Neural cell (in vitro differentiated cells): ENCODE results near the gene FLRT2.

ENCODE experiments used
- EP300 ChIP-seq: fragments of 450-650 bp; conservative IDR thresholded peaks from 2 replicates; pipeline ENCODE4 v1.6.1; 2014; ENCODE audit warnings: antibody characterized with exemption, mild to moderate bottlenecking, moderate library complexity; ENCODE audit not compliant: poor library complexity, severe bottlenecking
- POLR2AphosphoS5 ChIP-seq: IDR thresholded peaks from 2 replicates; pipeline ENCODE4 v1.6.1; 2012
- TF ChIP-seq, protein P1 (sequence below): IDR thresholded peaks from 2 replicates; pipeline ENCODE4 v1.6.1; 2012; ENCODE audit warnings: borderline replicate concordance
- TF ChIP-seq, protein P2 (sequence below): fragments of 450-650 bp; IDR thresholded peaks from 2 replicates; pipeline ENCODE4 v1.5.1; 2014; ENCODE audit warnings: antibody characterized with exemption, mild to moderate bottlenecking, moderate library complexity; ENCODE audit not compliant: poor library complexity, severe bottlenecking

DNA sequence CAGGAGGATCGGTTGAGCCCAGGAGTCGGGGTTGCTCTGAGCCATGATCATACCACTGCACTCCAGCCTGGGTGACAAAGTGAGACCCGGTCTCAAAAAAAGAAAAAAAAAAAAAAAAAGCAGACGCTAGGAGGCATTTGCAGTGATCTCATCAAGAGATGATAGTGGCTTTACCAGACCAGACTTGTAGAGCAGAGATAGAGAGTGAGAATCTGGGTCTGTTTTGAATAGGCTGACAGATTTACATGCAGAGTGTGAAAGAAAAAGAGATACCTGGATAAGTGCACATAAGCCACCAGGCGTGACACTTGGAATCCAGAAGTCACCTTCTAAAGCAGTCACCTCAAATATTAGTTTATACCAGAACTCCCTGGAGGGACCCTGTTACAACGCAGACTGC, 21.1 kb upstream of the FLRT2 start:
- TF ChIP-seq, protein P1, sequence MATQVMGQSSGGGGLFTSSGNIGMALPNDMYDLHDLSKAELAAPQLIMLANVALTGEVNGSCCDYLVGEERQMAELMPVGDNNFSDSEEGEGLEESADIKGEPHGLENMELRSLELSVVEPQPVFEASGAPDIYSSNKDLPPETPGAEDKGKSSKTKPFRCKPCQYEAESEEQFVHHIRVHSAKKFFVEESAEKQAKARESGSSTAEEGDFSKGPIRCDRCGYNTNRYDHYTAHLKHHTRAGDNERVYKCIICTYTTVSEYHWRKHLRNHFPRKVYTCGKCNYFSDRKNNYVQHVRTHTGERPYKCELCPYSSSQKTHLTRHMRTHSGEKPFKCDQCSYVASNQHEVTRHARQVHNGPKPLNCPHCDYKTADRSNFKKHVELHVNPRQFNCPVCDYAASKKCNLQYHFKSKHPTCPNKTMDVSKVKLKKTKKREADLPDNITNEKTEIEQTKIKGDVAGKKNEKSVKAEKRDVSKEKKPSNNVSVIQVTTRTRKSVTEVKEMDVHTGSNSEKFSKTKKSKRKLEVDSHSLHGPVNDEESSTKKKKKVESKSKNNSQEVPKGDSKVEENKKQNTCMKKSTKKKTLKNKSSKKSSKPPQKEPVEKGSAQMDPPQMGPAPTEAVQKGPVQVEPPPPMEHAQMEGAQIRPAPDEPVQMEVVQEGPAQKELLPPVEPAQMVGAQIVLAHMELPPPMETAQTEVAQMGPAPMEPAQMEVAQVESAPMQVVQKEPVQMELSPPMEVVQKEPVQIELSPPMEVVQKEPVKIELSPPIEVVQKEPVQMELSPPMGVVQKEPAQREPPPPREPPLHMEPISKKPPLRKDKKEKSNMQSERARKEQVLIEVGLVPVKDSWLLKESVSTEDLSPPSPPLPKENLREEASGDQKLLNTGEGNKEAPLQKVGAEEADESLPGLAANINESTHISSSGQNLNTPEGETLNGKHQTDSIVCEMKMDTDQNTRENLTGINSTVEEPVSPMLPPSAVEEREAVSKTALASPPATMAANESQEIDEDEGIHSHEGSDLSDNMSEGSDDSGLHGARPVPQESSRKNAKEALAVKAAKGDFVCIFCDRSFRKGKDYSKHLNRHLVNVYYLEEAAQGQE: no peak
- TF ChIP-seq, protein P2, sequence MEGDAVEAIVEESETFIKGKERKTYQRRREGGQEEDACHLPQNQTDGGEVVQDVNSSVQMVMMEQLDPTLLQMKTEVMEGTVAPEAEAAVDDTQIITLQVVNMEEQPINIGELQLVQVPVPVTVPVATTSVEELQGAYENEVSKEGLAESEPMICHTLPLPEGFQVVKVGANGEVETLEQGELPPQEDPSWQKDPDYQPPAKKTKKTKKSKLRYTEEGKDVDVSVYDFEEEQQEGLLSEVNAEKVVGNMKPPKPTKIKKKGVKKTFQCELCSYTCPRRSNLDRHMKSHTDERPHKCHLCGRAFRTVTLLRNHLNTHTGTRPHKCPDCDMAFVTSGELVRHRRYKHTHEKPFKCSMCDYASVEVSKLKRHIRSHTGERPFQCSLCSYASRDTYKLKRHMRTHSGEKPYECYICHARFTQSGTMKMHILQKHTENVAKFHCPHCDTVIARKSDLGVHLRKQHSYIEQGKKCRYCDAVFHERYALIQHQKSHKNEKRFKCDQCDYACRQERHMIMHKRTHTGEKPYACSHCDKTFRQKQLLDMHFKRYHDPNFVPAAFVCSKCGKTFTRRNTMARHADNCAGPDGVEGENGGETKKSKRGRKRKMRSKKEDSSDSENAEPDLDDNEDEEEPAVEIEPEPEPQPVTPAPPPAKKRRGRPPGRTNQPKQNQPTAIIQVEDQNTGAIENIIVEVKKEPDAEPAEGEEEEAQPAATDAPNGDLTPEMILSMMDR: no peak
- TF ChIP-seq EP300 (no peak), POLR2AphosphoS5 (no peak)
